ENCODE measurements around the gene MRPL48. TPM values are rescaled to one million over a fixed set of nuclear protein-coding genes. Genes with fewer than 3 reads are reported as not detected.
A peak's percentile ranks its signal among the peaks of the same experiment; 100 is the strongest.

MRPL48 gene
- total and polyA plus RNA-seq, 5 donors, result 36.3 to 53.1 (median 37.6) TPM

DNA sequence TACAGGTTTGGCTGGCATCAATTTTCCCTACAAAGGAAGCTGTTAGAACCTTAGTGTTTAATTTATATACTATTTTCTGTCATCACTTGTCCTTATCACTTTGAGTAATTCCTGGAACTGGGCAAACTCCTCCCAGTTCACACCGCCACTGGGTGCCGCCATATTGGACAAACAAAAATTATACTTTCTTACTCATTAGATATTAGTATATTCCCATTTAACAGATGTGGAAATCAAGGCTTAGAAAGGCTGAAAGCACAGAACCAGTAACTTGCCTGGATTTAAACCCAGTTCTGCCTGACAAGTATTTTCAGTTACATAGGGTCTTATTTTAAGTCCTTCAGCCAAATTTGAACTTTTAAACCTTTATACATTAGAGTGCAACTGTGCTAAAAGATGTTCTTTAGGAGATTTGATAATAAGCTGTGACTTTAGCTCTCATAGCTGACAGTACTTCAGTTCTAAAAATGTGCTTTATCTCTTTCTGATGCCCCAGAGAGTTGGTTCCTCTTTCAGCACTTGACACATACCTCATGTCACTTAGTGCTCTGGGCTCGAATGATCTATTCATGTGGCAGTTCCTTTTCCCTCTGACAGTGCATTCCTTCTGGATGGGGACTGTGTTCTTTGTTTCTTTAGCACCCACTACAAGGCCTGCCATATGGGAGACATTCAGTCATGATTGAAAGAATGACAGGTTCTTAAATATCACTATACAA, 63.5 kb downstream of the MRPL48 start:
- H3K27ac ChIP-seq (ENCODE audit: low read length), result peak overlapping the region; percentile 43
- WGBS, result 60% methylated on average over 3 of the region's 3 CpGs
- peak; percentile 79 to 90 for ATAC-seq

DNA sequence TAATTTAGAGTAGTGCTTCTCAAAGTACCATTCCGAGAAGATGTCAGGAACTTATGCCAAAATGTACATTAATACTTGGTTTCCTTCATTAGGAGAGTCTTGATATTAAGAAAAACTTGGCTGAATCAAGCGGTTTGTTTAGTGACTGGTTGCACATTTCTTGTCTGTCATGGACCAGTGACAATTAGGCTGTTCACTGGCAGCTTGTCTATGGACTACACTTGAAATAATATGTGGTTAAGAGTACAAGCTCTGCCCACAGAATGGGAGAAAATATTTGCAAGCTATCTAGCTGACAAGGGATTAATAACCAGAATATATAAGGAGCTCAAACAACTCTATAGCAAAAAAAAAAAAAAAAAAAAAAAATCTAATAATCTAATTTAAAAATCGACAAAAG, 64.4 kb downstream of the MRPL48 start:
- Histone ChIP-seq H3K4me1 (ENCODE audit: control insufficient read depth, insufficient read depth, low read length) (no peaks in the 10 kb centered on the region), H3K27ac (ENCODE audit: low read length) (no peak overlapping the region), H3K9me3 (ENCODE audit: control insufficient read depth, low read length) (no peaks in the 10 kb centered on the region), H3K4me3 (ENCODE audit: low read length) (no peak overlapping the region), H3K27me3 (ENCODE audit: control insufficient read depth, insufficient read depth) (no peaks in the 10 kb centered on the region)
- intact Hi-C loops (cut with DNase I), result no loop called here
- ATAC-seq (no peak), DNase-seq (no peak)
- 79% methylated on average over 3 of the region's 3 CpGs for WGBS

More for the DNA sequence above, 63.5 kb downstream of the MRPL48 start:
- H3K4me3 ChIP-seq (ENCODE audit: low read length), result no peak overlapping the region
- H3K4me1 ChIP-seq (ENCODE audit: control insufficient read depth, insufficient read depth, low read length), result no peaks in the 10 kb centered on the region
- H3K27me3 ChIP-seq (ENCODE audit: control insufficient read depth, insufficient read depth), result no peaks in the 10 kb centered on the region
- no peak for DNase-seq
- intact Hi-C loops (cut with DNase I), result no loop called here
- no peaks in the 10 kb centered on the region for H3K9me3 ChIP-seq (ENCODE audit: control insufficient read depth, low read length)

DNA sequence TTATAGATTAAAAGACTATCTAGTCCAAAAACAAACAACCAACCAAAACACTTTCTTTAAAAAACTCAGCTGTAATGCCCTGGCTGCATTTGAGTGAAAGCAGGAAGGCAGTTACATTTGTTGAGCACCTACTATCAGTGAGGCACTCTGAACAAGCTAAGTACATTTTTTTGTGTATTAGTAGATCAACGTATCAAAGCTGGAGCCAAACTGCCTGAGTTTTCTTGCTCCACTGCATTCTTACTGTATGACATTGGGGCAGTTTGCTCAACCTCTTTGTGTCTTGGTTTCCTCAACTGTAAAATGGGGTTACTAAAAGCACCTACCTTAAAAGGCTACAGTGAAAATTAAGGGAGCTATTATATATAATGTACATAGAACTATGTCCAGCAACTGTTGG, 67.0 kb downstream of the MRPL48 start:
- 76% methylated on average over 1 of the region's 1 CpG for WGBS
- Histone ChIP-seq H3K4me1 (ENCODE audit: control insufficient read depth, insufficient read depth, low read length) (no peaks in the 10 kb centered on the region), H3K27ac (ENCODE audit: low read length) (no peak overlapping the region), H3K9me3 (ENCODE audit: control insufficient read depth, low read length) (no peaks in the 10 kb centered on the region), H3K4me3 (ENCODE audit: low read length) (no peak overlapping the region), H3K27me3 (ENCODE audit: control insufficient read depth, insufficient read depth) (no peaks in the 10 kb centered on the region)
- ATAC-seq (no peak), DNase-seq (no peak)
- intact Hi-C loops (cut with DNase I), result no loop called here

DNA sequence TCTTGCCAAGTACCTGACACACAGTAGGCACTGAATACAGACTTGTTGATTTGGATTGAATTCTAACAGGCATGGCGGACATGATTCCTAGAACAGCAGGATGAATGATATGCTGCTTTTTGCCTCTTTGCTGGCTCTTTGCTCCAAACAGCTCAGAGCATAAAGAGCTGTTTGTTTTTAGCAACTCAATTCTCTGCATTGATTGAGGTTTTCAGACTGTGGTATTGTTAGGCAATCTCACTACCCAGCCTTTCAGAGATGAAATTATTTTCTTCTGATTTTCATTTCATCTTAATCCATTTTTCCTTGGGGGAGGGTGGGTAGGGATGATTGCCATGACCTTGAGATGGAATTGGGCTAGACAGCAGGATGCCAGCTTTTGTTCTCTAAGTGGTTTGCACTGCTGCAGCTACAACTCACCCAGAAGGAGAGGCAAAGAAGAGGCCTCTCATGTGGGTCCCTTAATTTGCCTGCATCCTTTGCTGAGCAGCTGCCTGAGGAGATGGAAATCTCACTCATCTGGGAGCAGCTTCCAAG, 68.4 kb downstream of the MRPL48 start:
- Histone ChIP-seq H3K27ac (ENCODE audit: low read length) (peak overlapping the region; percentile 28), H3K27me3 (ENCODE audit: control insufficient read depth, insufficient read depth) (no peaks in the 10 kb centered on the region), H3K9me3 (ENCODE audit: control insufficient read depth, low read length) (no peaks in the 10 kb centered on the region), H3K4me3 (ENCODE audit: low read length) (no peak overlapping the region), H3K4me1 (ENCODE audit: control insufficient read depth, insufficient read depth, low read length) (no peaks in the 10 kb centered on the region)
- ATAC-seq (peak; percentile 43 to 47), DNase-seq (no peak)
- intact Hi-C loops (cut with DNase I), result no loop called here
- 75% methylated on average over 1 of the region's 1 CpG for whole genome bisulfite sequencing

DNA sequence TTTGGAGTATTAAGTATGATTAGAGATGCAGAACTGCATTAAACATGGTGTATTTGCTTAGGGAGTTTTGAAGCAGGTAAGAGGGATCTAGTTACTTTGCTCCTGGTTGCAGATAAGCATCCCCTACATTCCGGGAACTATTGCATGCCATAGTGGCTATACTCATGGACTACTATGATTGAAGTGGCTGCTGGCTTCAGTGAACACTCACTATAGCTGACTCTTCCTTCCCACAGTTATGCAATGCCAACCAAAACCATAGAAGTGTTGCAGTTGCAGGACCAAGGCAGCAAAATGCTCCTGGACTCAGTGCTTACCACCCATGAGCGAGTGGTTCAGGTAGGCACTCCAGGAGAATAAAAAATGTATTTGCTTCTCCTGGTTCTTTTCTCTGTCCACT, 72.0 kb downstream of the MRPL48 start:
- Histone ChIP-seq H3K4me3 (ENCODE audit: low read length) (no peak overlapping the region), H3K4me1 (ENCODE audit: control insufficient read depth, insufficient read depth, low read length) (no peaks in the 10 kb centered on the region), H3K27ac (ENCODE audit: low read length) (no peak overlapping the region), H3K27me3 (ENCODE audit: control insufficient read depth, insufficient read depth) (no peaks in the 10 kb centered on the region), H3K9me3 (ENCODE audit: control insufficient read depth, low read length) (no peaks in the 10 kb centered on the region)
- intact Hi-C loops (cut with DNase I), result loop anchor here in 1 of 4 donors (10.0 kb wide), 1 partner anchor 65 kb away; no protein-coding TSS in a partner anchor
- 94% methylated on average over 2 of the region's 2 CpGs for WGBS
- DNase-seq (no peak), ATAC-seq (no peak)

- no peak for ATAC-seq
- DNase-seq, result no peak
- Histone ChIP-seq H3K9me3 (ENCODE audit: control insufficient read depth, low read length) (no peaks in the 10 kb centered on the region), H3K27ac (ENCODE audit: low read length) (no peak overlapping the region), H3K27me3 (ENCODE audit: control insufficient read depth, insufficient read depth) (no peaks in the 10 kb centered on the region), H3K4me1 (ENCODE audit: control insufficient read depth, insufficient read depth, low read length) (no peaks in the 10 kb centered on the region), H3K4me3 (ENCODE audit: low read length) (no peak overlapping the region)
- 68% methylated on average over 2 of the region's 2 CpGs for WGBS
- intact Hi-C loops (cut with DNase I), result loop anchor here in 1 of 4 donors (10.0 kb wide), 1 partner anchor 65 kb away; no protein-coding TSS in a partner anchor
Measured at GRCh38 chr11:73860202-73860601, 72.5 kb downstream of the MRPL48 start.

- WGBS, result 73% methylated on average over 4 of the region's 4 CpGs
- H3K27ac ChIP-seq (ENCODE audit: low read length), result no peak overlapping the region
- no peaks in the 10 kb centered on the region for H3K27me3 ChIP-seq (ENCODE audit: control insufficient read depth, insufficient read depth)
- intact Hi-C loops (cut with DNase I), result loop anchor here in 1 of 4 donors (10.0 kb wide), 1 partner anchor 68 kb away; no protein-coding TSS in a partner anchor
- peaks cover 2% of the 10 kb centered on the region for H3K4me1 ChIP-seq (ENCODE audit: control insufficient read depth, insufficient read depth, low read length)
- no peak for DNase-seq
- ATAC-seq, result no peak
- H3K9me3 ChIP-seq (ENCODE audit: control insufficient read depth, low read length), result no peaks in the 10 kb centered on the region
- no peak overlapping the region for H3K4me3 ChIP-seq (ENCODE audit: low read length)
Measured at GRCh38 chr11:73862986-73863385, 75.3 kb downstream of the MRPL48 start.

- ATAC-seq (peak in 1 of 2 donors; percentile 44), DNase-seq (peak in 1 of 3 donors; percentile 56)
- H3K27me3 ChIP-seq (ENCODE audit: control insufficient read depth, insufficient read depth), result no peaks in the 10 kb centered on the region
- 81% methylated on average over 5 of the region's 5 CpGs for WGBS
- H3K4me3 ChIP-seq (ENCODE audit: low read length), result no peak overlapping the region
- intact Hi-C loops (cut with DNase I), result loop anchor here in 1 of 4 donors (10.0 kb wide), 1 partner anchor 71 kb away; no protein-coding TSS in a partner anchor
- H3K9me3 ChIP-seq (ENCODE audit: control insufficient read depth, low read length), result no peaks in the 10 kb centered on the region
- H3K27ac ChIP-seq (ENCODE audit: low read length), result peak overlapping the region; percentile 70
- peaks cover 2% of the 10 kb centered on the region for H3K4me1 ChIP-seq (ENCODE audit: control insufficient read depth, insufficient read depth, low read length)
Measured at GRCh38 chr11:73866095-73866579, 78.5 kb downstream of the MRPL48 start.

GRCh38 chr11:73866586-73866996, 78.9 kb downstream of the MRPL48 start:
- Histone ChIP-seq H3K4me3 (ENCODE audit: low read length) (no peak overlapping the region), H3K27ac (ENCODE audit: low read length) (peak overlapping the region; percentile 70), H3K9me3 (ENCODE audit: control insufficient read depth, low read length) (no peaks in the 10 kb centered on the region), H3K4me1 (ENCODE audit: control insufficient read depth, insufficient read depth, low read length) (peaks cover 2% of the 10 kb centered on the region), H3K27me3 (ENCODE audit: control insufficient read depth, insufficient read depth) (no peaks in the 10 kb centered on the region)
- intact Hi-C loops (cut with DNase I), result loop anchor here in 1 of 4 donors (10.0 kb wide), 1 partner anchor 72 kb away; no protein-coding TSS in a partner anchor
- peak; percentile 14 to 72 for ATAC-seq
- WGBS, result 35% methylated on average over 2 of the region's 2 CpGs
- DNase-seq, result peak in 1 of 3 donors; percentile 23

GRCh38 chr11:73869332-73869949, 81.8 kb downstream of the MRPL48 start:
- no peak for DNase-seq
- H3K4me1 ChIP-seq (ENCODE audit: control insufficient read depth, insufficient read depth, low read length), result peaks cover 2% of the 10 kb centered on the region
- peak overlapping the region; percentile 13 for H3K27ac ChIP-seq (ENCODE audit: low read length)
- intact Hi-C loops (cut with DNase I), result loop anchor here in 1 of 4 donors (10.0 kb wide), 1 partner anchor 75 kb away; no protein-coding TSS in a partner anchor
- whole genome bisulfite sequencing, result 38% methylated on average over 1 of the region's 1 CpG
- no peak overlapping the region for H3K4me3 ChIP-seq (ENCODE audit: low read length)
- ATAC-seq, result no peak
- no peaks in the 10 kb centered on the region for H3K27me3 ChIP-seq (ENCODE audit: control insufficient read depth, insufficient read depth)
- H3K9me3 ChIP-seq (ENCODE audit: control insufficient read depth, low read length), result no peaks in the 10 kb centered on the region

- no peaks in the 10 kb centered on the region for H3K9me3 ChIP-seq (ENCODE audit: control insufficient read depth, low read length)
- no peak for DNase-seq
- H3K27me3 ChIP-seq (ENCODE audit: control insufficient read depth, insufficient read depth), result no peaks in the 10 kb centered on the region
- no peak overlapping the region for H3K4me3 ChIP-seq (ENCODE audit: low read length)
- H3K27ac ChIP-seq (ENCODE audit: low read length), result no peak overlapping the region
- H3K4me1 ChIP-seq (ENCODE audit: control insufficient read depth, insufficient read depth, low read length), result peaks cover 4% of the 10 kb centered on the region
- WGBS, result 83% methylated on average over 3 of the region's 3 CpGs
- intact Hi-C loops (cut with DNase I), result no loop called here
- no peak for ATAC-seq
Measured at GRCh38 chr11:73870261-73870660, 82.6 kb downstream of the MRPL48 start.

Data from right cardiac atrium (tissue), 5 donors.